ENCODE results near the gene TMED10. TPM values are rescaled to one million over a fixed set of nuclear protein-coding genes. Genes with fewer than 3 reads are reported as not detected.
A peak's percentile ranks its signal among the peaks of the same experiment; 100 is the strongest.

Gene TMED10
- polyA plus RNA-seq, 1 experiment, result 505 TPM

DNA sequence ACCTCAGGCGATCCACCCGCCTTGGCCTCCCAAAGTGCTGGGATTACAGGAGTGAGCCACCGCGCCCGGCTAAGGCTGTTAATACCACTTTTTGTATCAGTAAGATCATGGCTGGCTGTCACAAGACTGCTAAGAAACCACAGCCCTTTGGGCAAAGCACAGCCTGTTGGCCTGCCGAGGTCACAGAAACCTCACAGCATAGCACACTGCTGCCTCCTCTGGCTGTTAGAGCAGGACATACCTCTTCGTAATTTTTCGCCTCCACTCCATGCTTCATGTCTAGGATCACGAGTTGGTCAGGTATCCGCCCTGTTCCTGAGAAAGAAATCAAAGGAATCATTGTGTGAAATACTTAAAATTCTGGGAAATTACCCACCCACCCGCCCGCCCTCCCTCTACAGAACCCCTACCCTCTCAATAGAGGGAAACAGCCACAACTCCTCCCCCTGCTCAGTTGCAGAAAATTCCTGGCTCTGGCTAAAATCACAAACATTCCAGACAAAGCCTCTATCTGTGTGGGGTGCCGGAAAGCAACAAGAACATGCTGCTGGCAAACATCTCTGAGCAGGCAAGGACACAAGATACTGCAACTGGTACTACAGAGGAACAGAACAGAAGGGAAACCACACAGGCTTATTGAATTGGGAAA lies 28.9 kb downstream of the TMED10 start:
- Histone ChIP-seq H3K4me3 (ENCODE audit: low read depth, low read length) (no peak overlapping the region), H3K27me3 (ENCODE audit: control insufficient read depth, insufficient read depth, low read length) (no peaks in the 10 kb centered on the region), H3K36me3 (ENCODE audit: control insufficient read depth, insufficient read depth, low read length) (peaks cover 3% of the 10 kb centered on the region; the same call in 1 of the 2 replicates)
- POLR2A ChIA-PET, result no interaction called here
- TF ChIP-seq, protein P1, sequence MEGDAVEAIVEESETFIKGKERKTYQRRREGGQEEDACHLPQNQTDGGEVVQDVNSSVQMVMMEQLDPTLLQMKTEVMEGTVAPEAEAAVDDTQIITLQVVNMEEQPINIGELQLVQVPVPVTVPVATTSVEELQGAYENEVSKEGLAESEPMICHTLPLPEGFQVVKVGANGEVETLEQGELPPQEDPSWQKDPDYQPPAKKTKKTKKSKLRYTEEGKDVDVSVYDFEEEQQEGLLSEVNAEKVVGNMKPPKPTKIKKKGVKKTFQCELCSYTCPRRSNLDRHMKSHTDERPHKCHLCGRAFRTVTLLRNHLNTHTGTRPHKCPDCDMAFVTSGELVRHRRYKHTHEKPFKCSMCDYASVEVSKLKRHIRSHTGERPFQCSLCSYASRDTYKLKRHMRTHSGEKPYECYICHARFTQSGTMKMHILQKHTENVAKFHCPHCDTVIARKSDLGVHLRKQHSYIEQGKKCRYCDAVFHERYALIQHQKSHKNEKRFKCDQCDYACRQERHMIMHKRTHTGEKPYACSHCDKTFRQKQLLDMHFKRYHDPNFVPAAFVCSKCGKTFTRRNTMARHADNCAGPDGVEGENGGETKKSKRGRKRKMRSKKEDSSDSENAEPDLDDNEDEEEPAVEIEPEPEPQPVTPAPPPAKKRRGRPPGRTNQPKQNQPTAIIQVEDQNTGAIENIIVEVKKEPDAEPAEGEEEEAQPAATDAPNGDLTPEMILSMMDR (IDR thresholded peaks at IDR 0.05; ENCODE audit: insufficient read depth, low read depth, low read length), result peak; percentile 63
- no peak for DNase-seq (ENCODE audit: low read depth)
- CTCF ChIA-PET, result no interaction called here

DNA sequence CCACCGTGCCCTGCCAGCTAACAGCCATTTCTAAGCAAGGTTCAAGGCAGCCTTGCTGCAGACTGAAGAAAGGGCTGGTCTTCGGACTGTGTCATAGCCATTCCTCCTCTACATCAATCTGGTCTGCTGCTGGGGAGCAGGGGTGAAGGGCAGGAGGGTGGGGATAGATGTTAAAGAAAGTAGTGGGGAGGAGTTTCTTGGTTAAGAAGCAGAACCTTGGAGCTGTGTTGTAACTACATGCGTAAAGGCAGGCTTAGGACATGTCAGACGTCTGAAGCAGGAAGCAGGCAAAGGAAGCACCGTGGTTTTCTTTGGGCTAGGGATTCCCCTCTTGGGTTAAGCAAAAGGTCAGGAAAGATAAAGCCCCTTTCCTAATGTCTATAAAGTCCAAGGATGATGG lies 31.5 kb downstream of the TMED10 start:
- TF ChIP-seq, protein P1 (IDR thresholded peaks at IDR 0.05; ENCODE audit: insufficient read depth, low read depth, low read length), result no peak
- peaks cover 3% of the 10 kb centered on the region; the same call in 1 of the 2 replicates for H3K36me3 ChIP-seq (ENCODE audit: control insufficient read depth, insufficient read depth, low read length)
- H3K27me3 ChIP-seq (ENCODE audit: control insufficient read depth, insufficient read depth, low read length), result no peaks in the 10 kb centered on the region
- POLR2A ChIA-PET, result no interaction called here
- no peak for DNase-seq (ENCODE audit: low read depth)
- H3K4me3 ChIP-seq (ENCODE audit: low read depth, low read length), result no peak overlapping the region
- CTCF ChIA-PET, result interaction anchor here (1.5 kb wide), 1 partner anchor 150 kb away, joined by 5 read pairs; no protein-coding TSS in a partner anchor

DNA sequence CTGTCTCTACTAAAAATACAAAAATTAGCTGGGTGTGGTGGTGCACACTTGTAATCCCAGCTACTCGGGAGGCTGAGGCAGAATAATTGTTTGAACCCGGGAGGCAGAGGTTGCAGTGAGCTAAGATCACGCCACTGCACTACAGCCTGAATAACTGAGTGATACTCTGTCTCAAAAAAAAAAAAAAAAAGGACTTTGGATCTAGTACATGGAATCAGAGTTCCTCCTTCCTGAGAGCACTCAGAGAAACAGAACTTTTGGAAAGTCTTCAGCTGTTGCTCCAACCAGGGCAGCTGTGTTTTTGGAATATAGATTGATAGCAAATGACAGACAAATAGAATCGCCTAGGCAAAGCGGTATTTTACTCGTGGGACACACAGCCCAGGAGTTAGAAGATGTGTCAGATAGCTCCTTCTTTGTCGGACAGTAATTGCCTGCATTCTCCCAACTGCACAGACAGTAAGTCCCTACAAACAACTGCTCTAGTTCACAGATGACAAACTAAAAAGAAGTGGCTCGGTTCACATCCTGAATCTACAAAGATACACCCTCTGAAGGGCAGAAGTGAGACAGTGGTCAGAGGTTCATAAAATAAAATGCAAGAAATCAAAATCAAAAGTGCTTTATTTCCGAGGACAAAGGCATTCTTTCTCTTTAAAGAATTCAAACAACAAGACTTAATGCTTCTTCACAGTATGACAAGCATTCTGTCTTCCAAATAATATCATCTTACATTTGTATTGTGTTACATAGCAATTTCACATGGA lies 32.5 kb downstream of the TMED10 start:
- DNase-seq (ENCODE audit: low read depth), result no peak
- TF ChIP-seq, protein P1 (IDR thresholded peaks at IDR 0.05; ENCODE audit: insufficient read depth, low read depth, low read length), result no peak
- H3K27me3 ChIP-seq (ENCODE audit: control insufficient read depth, insufficient read depth, low read length), result no peaks in the 10 kb centered on the region
- H3K36me3 ChIP-seq (ENCODE audit: control insufficient read depth, insufficient read depth, low read length), result no peaks in the 10 kb centered on the region
- no peak overlapping the region for H3K4me3 ChIP-seq (ENCODE audit: low read depth, low read length)
- ChIA-PET CTCF (interaction anchor here (0.6 to 4.8 kb wide), 4 partner anchors 153 to 305 kb away, joined by 3 to 51 read pairs (median 3); no protein-coding TSS in a partner anchor), POLR2A (interaction anchor here (0.7 kb wide), 1 partner anchor 416 kb away, joined by 9 read pairs; no protein-coding TSS in a partner anchor)

- H3K36me3 ChIP-seq (ENCODE audit: control insufficient read depth, insufficient read depth, low read length), result no peaks in the 10 kb centered on the region
- POLR2A ChIA-PET, result no interaction called here
- TF ChIP-seq, protein P1 (IDR thresholded peaks at IDR 0.05; ENCODE audit: insufficient read depth, low read depth, low read length), result no peak
- no peaks in the 10 kb centered on the region for H3K27me3 ChIP-seq (ENCODE audit: control insufficient read depth, insufficient read depth, low read length)
- CTCF ChIA-PET, result interaction anchor here (0.6 to 4.8 kb wide), 5 partner anchors 40 to 542 kb away, joined by 3 to 51 read pairs (median 3); no protein-coding TSS in a partner anchor
- no peak overlapping the region for H3K4me3 ChIP-seq (ENCODE audit: low read depth, low read length)
- DNase-seq (ENCODE audit: low read depth), result no peak
Observed at GRCh38 chr14:75142494-75142893, 33.9 kb downstream of the TMED10 start.

GRCh38 chr14:75141967-75142366 lies 34.4 kb downstream of the TMED10 start:
- CTCF ChIA-PET, result interaction anchor here (0.6 to 4.8 kb wide), 6 partner anchors 11 to 542 kb away, joined by 3 to 51 read pairs (median 3); no protein-coding TSS in a partner anchor
- H3K27me3 ChIP-seq (ENCODE audit: control insufficient read depth, insufficient read depth, low read length), result no peaks in the 10 kb centered on the region
- TF ChIP-seq, protein P1 (IDR thresholded peaks at IDR 0.05; ENCODE audit: insufficient read depth, low read depth, low read length), result peak; percentile 50
- H3K4me3 ChIP-seq (ENCODE audit: low read depth, low read length), result no peak overlapping the region
- POLR2A ChIA-PET, result no interaction called here
- no peak for DNase-seq (ENCODE audit: low read depth)
- no peaks in the 10 kb centered on the region for H3K36me3 ChIP-seq (ENCODE audit: control insufficient read depth, insufficient read depth, low read length)
